ENCODE results near the gene ARHGEF4. TPM values are rescaled to one million over a fixed set of nuclear protein-coding genes. Genes with fewer than 3 reads are reported as not detected.
A peak's percentile ranks its signal among the peaks of the same experiment; 100 is the strongest.

ARHGEF4 gene
- total and polyA plus RNA-seq, 7 experiments from 2014 or later, result 2.0 to 4.4 (median 3.0) TPM; not detected in 1

DNA sequence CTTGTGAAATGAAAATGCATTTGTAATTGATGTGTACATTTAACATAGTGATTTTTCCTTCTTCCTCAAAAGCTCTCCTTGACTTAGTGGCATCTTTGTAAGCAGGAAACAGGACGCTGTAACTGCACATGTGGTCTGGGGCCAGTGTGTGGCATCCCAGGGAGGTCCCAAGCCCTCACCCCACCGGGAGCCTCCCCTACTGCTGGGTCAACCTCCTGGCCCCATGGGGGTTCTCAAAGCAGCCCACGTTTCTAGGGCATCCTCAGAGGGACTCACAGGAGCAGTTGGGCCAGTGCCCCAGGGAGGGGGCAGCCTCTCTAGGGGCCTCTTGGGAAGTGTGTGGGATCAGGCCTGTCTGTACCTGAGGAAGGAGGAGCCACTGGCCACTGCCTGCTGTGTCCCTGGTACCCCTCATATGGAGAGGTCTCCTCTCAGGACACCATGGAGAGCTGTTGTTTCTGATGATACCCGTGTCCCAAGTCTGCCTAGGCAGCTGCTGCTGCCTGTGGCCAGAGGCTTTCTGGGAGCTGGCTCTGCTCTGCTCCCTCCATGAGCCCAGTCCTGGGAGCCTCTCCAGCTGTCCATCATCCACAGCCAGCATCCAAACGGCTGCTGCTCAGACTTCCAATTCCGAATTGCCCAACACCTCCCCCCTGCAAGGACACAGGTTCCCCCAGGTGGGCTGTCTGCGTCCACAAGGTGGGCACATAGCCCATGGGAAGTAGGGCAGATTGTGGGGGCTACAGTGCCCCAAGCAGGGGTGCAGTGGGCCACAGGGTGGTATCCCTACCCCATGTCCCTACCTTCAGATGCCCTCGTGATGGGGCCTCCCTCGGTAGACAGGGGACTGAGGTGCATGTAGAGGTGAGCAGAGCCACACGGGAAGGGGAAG lies 13.4 kb downstream of the ARHGEF4 start:
- DNase-seq (no peak), ATAC-seq (peak; percentile 8)
- H3K4me1 Mint-ChIP-seq, result no peaks in the 10 kb centered on the region
- peaks cover 0 to 4% (median 0%) of the 10 kb centered on the region in 5 donors for H3K27me3 Mint-ChIP-seq
- Histone ChIP-seq H3K27me3 (ENCODE audit: control insufficient read depth in 2 of 2, insufficient read depth in 2 of 2, low read length in 2 of 2) (no peaks in the 10 kb centered on the region), H3K4me3 (ENCODE audit: low read length) (no peak overlapping the region), H3K27ac (ENCODE audit: low read depth, low read length) (no peak overlapping the region), H3K36me3 (ENCODE audit: control insufficient read depth in 2 of 3, insufficient read depth in 3 of 3, low read length in 3 of 3) (no peaks in the 10 kb centered on the region), H3K9me3 (ENCODE audit: control insufficient read depth in 2 of 3, low read length in 3 of 3) (no peaks in the 10 kb centered on the region), H3K4me1 (ENCODE audit: control insufficient read depth in 2 of 2, insufficient read depth in 2 of 2, low read length in 2 of 2) (no peaks in the 10 kb centered on the region)
- H3K9me3 Mint-ChIP-seq, result peaks cover 0 to 2% (median 0%) of the 10 kb centered on the region in 11 donors
- ChIA-PET CTCF (no interaction called here), POLR2A (no interaction called here)
- no peaks in the 10 kb centered on the region for H3K36me3 Mint-ChIP-seq
- H3K4me3 Mint-ChIP-seq, result no peak overlapping the region
- intact Hi-C loops (cut with micrococcal nuclease), result no loop called here
- no peak overlapping the region for H3K27ac Mint-ChIP-seq

DNA sequence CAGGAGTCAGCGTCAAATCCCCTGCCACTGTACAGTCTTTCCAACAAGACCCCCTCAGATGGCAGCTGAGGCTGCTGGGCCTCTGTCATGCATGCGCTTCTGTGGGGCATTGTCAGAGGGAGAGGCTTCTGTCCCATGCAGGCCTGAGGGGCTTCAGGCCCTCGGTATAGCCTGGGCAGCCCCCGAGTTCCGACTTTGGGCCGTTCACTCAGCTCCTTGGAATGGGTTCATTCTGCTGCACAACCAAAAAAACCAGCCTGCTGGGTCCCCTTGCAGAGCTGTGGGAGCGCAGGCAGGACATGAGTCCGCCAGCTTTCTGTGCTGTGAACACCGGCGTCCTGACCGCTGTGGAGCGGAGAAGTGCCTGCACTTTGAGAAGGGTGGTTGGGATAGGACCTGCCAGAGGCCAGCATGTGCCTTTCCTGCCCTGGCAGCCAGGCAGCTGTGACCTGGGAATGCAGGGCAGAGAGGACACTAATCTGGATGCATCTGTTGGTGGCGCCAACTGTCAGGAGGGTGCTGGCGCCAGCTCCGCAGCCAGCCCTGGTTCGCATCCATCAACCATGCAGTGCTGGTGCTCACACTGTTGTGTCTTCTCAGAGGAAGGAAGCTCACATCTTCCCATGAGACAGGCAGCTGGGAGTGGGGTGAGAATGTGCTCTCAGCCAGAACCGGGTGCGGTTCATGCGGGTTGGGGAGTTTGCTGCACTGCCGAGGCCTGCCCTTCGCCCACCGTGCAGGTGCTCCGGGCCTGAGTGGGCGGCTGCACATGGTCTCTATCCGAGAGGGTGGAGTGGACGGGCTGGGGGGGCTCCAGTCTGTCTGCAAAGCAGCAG lies 14.3 kb downstream of the ARHGEF4 start:
- DNase-seq (no peak), ATAC-seq (no peak)
- H3K36me3 Mint-ChIP-seq, result no peaks in the 10 kb centered on the region
- H3K9me3 ChIP-seq (ENCODE audit: control insufficient read depth in 2 of 3, low read length in 3 of 3), result no peaks in the 10 kb centered on the region
- no peaks in the 10 kb centered on the region for H3K36me3 ChIP-seq (ENCODE audit: control insufficient read depth in 2 of 3, insufficient read depth in 3 of 3, low read length in 3 of 3)
- peaks cover 0 to 11% (median 0%) of the 10 kb centered on the region in 11 donors for H3K9me3 Mint-ChIP-seq
- no peak overlapping the region for H3K27ac ChIP-seq (ENCODE audit: low read depth, low read length)
- no peaks in the 10 kb centered on the region for H3K4me1 Mint-ChIP-seq
- intact Hi-C loops (cut with micrococcal nuclease), result no loop called here
- H3K4me3 Mint-ChIP-seq, result no peak overlapping the region
- H3K4me1 ChIP-seq (ENCODE audit: control insufficient read depth in 2 of 2, insufficient read depth in 2 of 2, low read length in 2 of 2), result no peaks in the 10 kb centered on the region
- H3K4me3 ChIP-seq (ENCODE audit: low read length), result no peak overlapping the region
- POLR2A ChIA-PET, result no interaction called here
- H3K27me3 ChIP-seq (ENCODE audit: control insufficient read depth in 2 of 2, insufficient read depth in 2 of 2, low read length in 2 of 2), result no peaks in the 10 kb centered on the region
- CTCF ChIA-PET, result no interaction called here
- H3K27ac Mint-ChIP-seq, result no peak overlapping the region
- peaks cover 0 to 4% (median 0%) of the 10 kb centered on the region in 5 donors for H3K27me3 Mint-ChIP-seq

DNA sequence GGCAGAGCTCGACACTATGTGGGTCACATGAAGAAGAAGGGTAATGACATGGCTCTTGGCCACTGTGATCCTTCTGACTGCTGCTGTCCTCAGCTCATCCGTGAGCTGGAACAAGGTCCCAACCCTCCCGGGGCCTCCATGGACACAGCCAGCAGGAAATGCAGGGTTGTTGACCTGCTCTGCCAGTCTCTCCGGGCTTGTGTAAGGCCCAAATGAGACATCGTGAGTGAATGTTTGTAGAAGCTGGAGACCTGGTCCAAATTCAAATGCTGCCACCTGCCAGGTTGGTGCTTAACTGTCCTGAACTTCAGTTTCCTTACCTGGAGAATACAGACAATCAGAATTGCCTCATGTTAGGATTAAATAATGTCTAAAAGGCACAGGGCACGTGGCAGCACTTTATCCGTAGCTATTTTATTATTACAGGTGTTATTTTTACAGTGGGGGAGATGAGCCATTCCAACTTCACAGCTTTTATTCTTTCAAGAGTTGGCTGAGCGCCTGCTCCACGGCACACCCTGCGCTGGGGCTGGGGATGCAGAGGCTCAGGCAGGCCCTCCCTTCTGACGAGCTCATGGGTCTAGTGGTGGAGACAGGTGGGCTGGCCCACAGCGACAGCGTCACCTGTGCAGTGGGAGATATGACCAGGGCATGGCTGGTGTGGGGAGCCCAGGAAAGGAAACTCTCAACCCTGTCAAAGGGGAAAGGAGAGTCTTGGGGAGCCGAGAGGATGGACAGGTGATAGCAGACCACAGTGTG lies 15.1 kb downstream of the ARHGEF4 start:
- Mint-ChIP-seq H3K36me3 (no peaks in the 10 kb centered on the region), H3K9me3 (peaks cover 0 to 13% (median 0%) of the 10 kb centered on the region in 11 donors), H3K27ac (no peak overlapping the region), H3K4me1 (no peaks in the 10 kb centered on the region), H3K4me3 (no peak overlapping the region), H3K27me3 (peaks cover 0 to 4% (median 0%) of the 10 kb centered on the region in 5 donors)
- Histone ChIP-seq H3K9me3 (ENCODE audit: control insufficient read depth in 2 of 3, low read length in 3 of 3) (no peaks in the 10 kb centered on the region), H3K4me1 (ENCODE audit: control insufficient read depth in 2 of 2, insufficient read depth in 2 of 2, low read length in 2 of 2) (no peaks in the 10 kb centered on the region), H3K4me3 (ENCODE audit: low read length) (no peak overlapping the region), H3K27ac (ENCODE audit: low read depth, low read length) (no peak overlapping the region), H3K27me3 (ENCODE audit: control insufficient read depth in 2 of 2, insufficient read depth in 2 of 2, low read length in 2 of 2) (no peaks in the 10 kb centered on the region), H3K36me3 (ENCODE audit: control insufficient read depth in 2 of 3, insufficient read depth in 3 of 3, low read length in 3 of 3) (no peaks in the 10 kb centered on the region)
- ChIA-PET POLR2A (no interaction called here), CTCF (no interaction called here)
- intact Hi-C loops (cut with micrococcal nuclease), result no loop called here
- no peak for DNase-seq
- no peak for ATAC-seq

DNA sequence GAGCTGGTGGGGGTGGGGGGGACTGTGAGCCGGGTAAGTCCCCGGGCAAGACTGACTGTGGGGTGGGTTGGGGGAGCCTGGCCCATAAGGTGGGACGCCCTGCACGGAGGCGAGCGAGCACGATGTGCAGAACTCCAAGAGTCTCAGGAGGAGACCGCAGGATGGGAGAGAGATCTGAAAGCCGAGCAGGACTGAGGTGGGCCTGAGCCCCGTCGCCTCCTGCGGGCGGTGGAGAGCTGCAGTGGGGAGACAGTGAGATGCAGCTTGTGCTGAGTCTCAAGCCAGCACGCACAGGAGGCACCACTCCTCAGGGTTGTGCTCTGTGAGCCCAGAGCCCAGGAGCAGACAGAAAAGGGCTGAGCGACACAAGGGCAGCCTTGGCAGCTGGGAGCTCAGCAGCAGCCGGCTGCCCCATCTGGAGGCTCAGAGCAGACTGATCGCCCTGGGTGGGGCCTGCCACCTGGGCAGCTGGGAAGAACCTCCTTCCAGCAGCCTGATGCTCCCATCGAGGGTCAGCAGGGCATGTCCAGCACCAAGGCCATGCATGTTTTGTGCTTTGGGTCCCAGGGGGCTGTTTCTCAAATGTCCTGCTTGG lies 15.9 kb downstream of the ARHGEF4 start:
- intact Hi-C loops (cut with micrococcal nuclease), result no loop called here
- Histone ChIP-seq H3K9me3 (ENCODE audit: control insufficient read depth in 2 of 3, low read length in 3 of 3) (no peaks in the 10 kb centered on the region), H3K36me3 (ENCODE audit: control insufficient read depth in 2 of 3, insufficient read depth in 3 of 3, low read length in 3 of 3) (no peaks in the 10 kb centered on the region), H3K4me3 (ENCODE audit: low read length) (no peak overlapping the region), H3K4me1 (ENCODE audit: control insufficient read depth in 2 of 2, insufficient read depth in 2 of 2, low read length in 2 of 2) (no peaks in the 10 kb centered on the region), H3K27me3 (ENCODE audit: control insufficient read depth in 2 of 2, insufficient read depth in 2 of 2, low read length in 2 of 2) (no peaks in the 10 kb centered on the region), H3K27ac (ENCODE audit: low read depth, low read length) (no peak overlapping the region)
- ATAC-seq (no peak), DNase-seq (no peak)
- peaks cover 0 to 13% (median 0%) of the 10 kb centered on the region in 11 donors for H3K9me3 Mint-ChIP-seq
- ChIA-PET CTCF (no interaction called here), POLR2A (no interaction called here)
- no peak overlapping the region for H3K4me3 Mint-ChIP-seq
- H3K36me3 Mint-ChIP-seq, result no peaks in the 10 kb centered on the region
- H3K27me3 Mint-ChIP-seq, result peaks cover 0 to 4% (median 0%) of the 10 kb centered on the region in 5 donors
- no peaks in the 10 kb centered on the region for H3K4me1 Mint-ChIP-seq
- H3K27ac Mint-ChIP-seq, result no peak overlapping the region

DNA sequence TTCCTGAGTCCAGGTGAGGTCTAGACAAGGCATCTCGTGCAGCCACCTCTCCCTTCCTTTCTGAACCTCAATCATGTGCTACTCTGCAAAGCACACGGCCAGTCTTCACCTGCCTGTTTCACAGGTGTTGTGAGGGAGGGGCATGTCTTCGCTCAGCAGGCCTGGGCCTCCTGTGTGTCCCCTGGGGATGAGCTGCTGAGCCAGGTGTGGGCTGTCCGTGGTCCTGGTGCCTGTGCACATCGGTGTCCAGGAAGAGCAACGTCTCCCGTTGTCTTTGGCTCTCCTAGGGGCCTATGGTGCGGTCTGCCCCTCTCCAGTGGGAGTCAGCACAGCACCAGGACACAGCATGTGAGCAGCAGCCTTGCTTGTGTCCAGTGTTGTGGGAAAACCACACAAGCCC lies 16.7 kb downstream of the ARHGEF4 start:
- CTCF ChIA-PET, result no interaction called here
- Mint-ChIP-seq H3K4me3 (no peak overlapping the region), H3K36me3 (no peaks in the 10 kb centered on the region), H3K4me1 (no peaks in the 10 kb centered on the region), H3K27me3 (peaks cover 0 to 4% (median 0%) of the 10 kb centered on the region in 5 donors), H3K27ac (no peak overlapping the region), H3K9me3 (peaks cover 0 to 13% (median 0%) of the 10 kb centered on the region in 11 donors)
- H3K4me3 ChIP-seq (ENCODE audit: low read length), result no peak overlapping the region
- no peaks in the 10 kb centered on the region for H3K27me3 ChIP-seq (ENCODE audit: control insufficient read depth in 2 of 2, insufficient read depth in 2 of 2, low read length in 2 of 2)
- intact Hi-C loops (cut with micrococcal nuclease), result no loop called here
- peak; percentile 12 for ATAC-seq
- no peak for DNase-seq
- no peaks in the 10 kb centered on the region for H3K9me3 ChIP-seq (ENCODE audit: control insufficient read depth in 2 of 3, low read length in 3 of 3)
- POLR2A ChIA-PET, result no interaction called here
- H3K4me1 ChIP-seq (ENCODE audit: control insufficient read depth in 2 of 2, insufficient read depth in 2 of 2, low read length in 2 of 2), result no peaks in the 10 kb centered on the region
- no peak overlapping the region for H3K27ac ChIP-seq (ENCODE audit: low read depth, low read length)
- no peaks in the 10 kb centered on the region for H3K36me3 ChIP-seq (ENCODE audit: control insufficient read depth in 2 of 3, insufficient read depth in 3 of 3, low read length in 3 of 3)

DNA sequence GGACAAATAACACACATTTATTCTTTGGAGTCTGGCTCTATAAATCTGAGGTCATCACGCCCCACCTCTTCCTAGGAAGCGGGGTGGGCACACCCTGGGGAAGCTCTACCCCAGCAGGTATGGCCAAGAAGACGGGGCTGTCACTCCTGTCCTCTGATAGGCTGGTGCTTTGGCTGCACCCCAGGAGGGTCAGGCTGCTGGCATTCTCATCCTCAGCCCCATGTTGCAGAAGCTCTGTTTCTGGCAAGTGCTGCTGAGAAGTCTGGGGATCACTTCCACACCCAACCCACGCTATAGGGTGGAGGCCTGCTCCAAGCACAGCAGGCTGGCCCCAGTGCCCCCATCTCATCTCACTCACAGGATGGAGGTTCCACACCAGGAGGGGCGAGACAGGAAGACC lies 17.6 kb downstream of the ARHGEF4 start:
- no peaks in the 10 kb centered on the region for H3K36me3 Mint-ChIP-seq
- no peak overlapping the region for H3K27ac ChIP-seq (ENCODE audit: low read depth, low read length)
- ATAC-seq, result no peak

More for the DNA sequence above, 17.6 kb downstream of the ARHGEF4 start:
- Histone ChIP-seq H3K4me3 (ENCODE audit: low read length) (no peak overlapping the region), H3K4me1 (ENCODE audit: control insufficient read depth in 2 of 2, insufficient read depth in 2 of 2, low read length in 2 of 2) (no peaks in the 10 kb centered on the region), H3K27me3 (ENCODE audit: control insufficient read depth in 2 of 2, insufficient read depth in 2 of 2, low read length in 2 of 2) (no peaks in the 10 kb centered on the region), H3K9me3 (ENCODE audit: control insufficient read depth in 2 of 3, low read length in 3 of 3) (no peaks in the 10 kb centered on the region), H3K36me3 (ENCODE audit: control insufficient read depth in 2 of 3, insufficient read depth in 3 of 3, low read length in 3 of 3) (no peaks in the 10 kb centered on the region)
- peaks cover 0 to 4% (median 0%) of the 10 kb centered on the region in 5 donors for H3K27me3 Mint-ChIP-seq
- POLR2A ChIA-PET, result no interaction called here
- H3K27ac Mint-ChIP-seq, result no peak overlapping the region
- no peaks in the 10 kb centered on the region for H3K4me1 Mint-ChIP-seq
- DNase-seq, result no peak
- intact Hi-C loops (cut with micrococcal nuclease), result no loop called here
- no peak overlapping the region for H3K4me3 Mint-ChIP-seq
- CTCF ChIA-PET, result no interaction called here
- H3K9me3 Mint-ChIP-seq, result peaks cover 0 to 13% (median 0%) of the 10 kb centered on the region in 11 donors
